Measurements from ENCODE around the gene RAB29. TPM values are rescaled to one million over a fixed set of nuclear protein-coding genes. Genes with fewer than 3 reads are reported as not detected.

The RAB29 gene
- polyA plus RNA-seq, 3 donors = 23.2 to 32.2 (median 31.5) TPM

- Mint-ChIP-seq H3K4me3 (no peak overlapping the region), H3K27me3 (ENCODE audit: low read depth in 3 of 3) (peaks cover 24 to 28% (median 26%) of the 10 kb centered on the region in 3 donors), H3K36me3 (peaks cover 0 to 12% of the 10 kb centered on the region in 2 donors), H3K9me3 (peaks cover 0 to 5% (median 0%) of the 10 kb centered on the region in 7 donors), H3K27ac (no peak overlapping the region), H3K4me1 (peaks cover 28% of the 10 kb centered on the region)
- Histone ChIP-seq H3K4me1 (ENCODE audit: control insufficient read depth in 1 of 2, insufficient read depth in 2 of 2, low read length in 2 of 2) (peaks cover 15 to 18% of the 10 kb centered on the region in 2 donors), H3K79me2 (ENCODE audit: insufficient read depth, low read length) (no peaks in the 10 kb centered on the region), H3K9ac (ENCODE audit: insufficient read depth, low read length, poor library complexity, severe bottlenecking) (no peak overlapping the region), H3K9me3 (replicated peaks in 1 of 2; ENCODE audit: control insufficient read depth in 1 of 2, insufficient read depth in 1 of 2, low read length in 2 of 2) (no peaks in the 10 kb centered on the region), H3K27me3 (ENCODE audit: control insufficient read depth in 2 of 2, insufficient read depth in 2 of 2, low read length in 2 of 2) (peaks cover 10 to 19% of the 10 kb centered on the region in 2 donors), H3K4me2 (replicated peaks; ENCODE audit: extremely low read depth, low read length, poor library complexity, severe bottlenecking) (no peak overlapping the region), H4K20me1 (ENCODE audit: insufficient read depth, low read length) (no peaks in the 10 kb centered on the region), H3K4me3 (replicated peaks in 1 of 3; ENCODE audit: low read depth in 2 of 3, low read length in 3 of 3) (no peak overlapping the region), H3K36me3 (replicated peaks in 1 of 2; ENCODE audit: control insufficient read depth in 1 of 2, insufficient read depth in 2 of 2, low read length in 2 of 2) (no peaks in the 10 kb centered on the region), H2AFZ (ENCODE audit: insufficient read depth, low read depth, low read length, poor library complexity, severe bottlenecking) (no peak overlapping the region), H3K27ac (ENCODE audit: low read depth in 1 of 2, low read length in 2 of 2) (no peak overlapping the region)
- intact Hi-C loops (cut with micrococcal nuclease) = no loop called here
- TF ChIP-seq CTCF (IDR thresholded peaks at IDR 0.05) = no peak
- DNase-seq = no peak
- WGBS (ENCODE audit: insufficient coverage) = 96% methylated on average over 12 of the region's 14 CpGs
Observed at GRCh38 chr1:205809942-205810345, 34.7 kb upstream of the RAB29 start.

- no peak overlapping the region for H3K9ac ChIP-seq (ENCODE audit: insufficient read depth, low read length, poor library complexity, severe bottlenecking)
- Mint-ChIP-seq H3K4me3 (no peak overlapping the region), H3K27me3 (ENCODE audit: low read depth in 3 of 3) (peaks cover 20 to 23% (median 21%) of the 10 kb centered on the region in 3 donors), H3K27ac (no peak overlapping the region), H3K36me3 (peaks cover 0 to 12% of the 10 kb centered on the region in 2 donors), H3K4me1 (peaks cover 28% of the 10 kb centered on the region), H3K9me3 (peaks cover 0 to 5% (median 0%) of the 10 kb centered on the region in 7 donors)
- H3K27ac ChIP-seq (ENCODE audit: low read depth in 1 of 2, low read length in 2 of 2) = no peak overlapping the region
- H3K79me2 ChIP-seq (ENCODE audit: insufficient read depth, low read length) = no peaks in the 10 kb centered on the region
- 71% methylated on average over 1 of the region's 3 CpGs for WGBS (ENCODE audit: insufficient coverage)
- TF ChIP-seq CTCF (IDR thresholded peaks at IDR 0.05) = no peak
- no peak overlapping the region for H2AFZ ChIP-seq (ENCODE audit: insufficient read depth, low read depth, low read length, poor library complexity, severe bottlenecking)
- intact Hi-C loops (cut with micrococcal nuclease) = no loop called here
- no peak for DNase-seq
- H3K9me3 ChIP-seq (replicated peaks in 1 of 2; ENCODE audit: control insufficient read depth in 1 of 2, insufficient read depth in 1 of 2, low read length in 2 of 2) = no peaks in the 10 kb centered on the region
- H4K20me1 ChIP-seq (ENCODE audit: insufficient read depth, low read length) = no peaks in the 10 kb centered on the region
- H3K36me3 ChIP-seq (replicated peaks in 1 of 2; ENCODE audit: control insufficient read depth in 1 of 2, insufficient read depth in 2 of 2, low read length in 2 of 2) = no peaks in the 10 kb centered on the region
- H3K27me3 ChIP-seq (ENCODE audit: control insufficient read depth in 2 of 2, insufficient read depth in 2 of 2, low read length in 2 of 2) = peaks cover 7 to 15% of the 10 kb centered on the region in 2 donors
- H3K4me3 ChIP-seq (replicated peaks in 1 of 3; ENCODE audit: low read depth in 2 of 3, low read length in 3 of 3) = no peak overlapping the region
- no peak overlapping the region for H3K4me2 ChIP-seq (replicated peaks; ENCODE audit: extremely low read depth, low read length, poor library complexity, severe bottlenecking)
- peaks cover 15 to 18% of the 10 kb centered on the region in 2 donors for H3K4me1 ChIP-seq (ENCODE audit: control insufficient read depth in 1 of 2, insufficient read depth in 2 of 2, low read length in 2 of 2)
Observed at GRCh38 chr1:205809469-205809868, 34.2 kb upstream of the RAB29 start.

Data from CD14-positive monocyte (primary cell).